H1 (cell line): ENCODE results near the gene SLFN14. TPM values are rescaled to one million over a fixed set of nuclear protein-coding genes. Genes with fewer than 3 reads are reported as not detected.

Source experiments
- CTCF ChIA-PET: fragments of 300-600 bp; sonication (Branson Sonifier 250); formaldehyde crosslinking; loops from one replicate; lab custom pipeline; 2021; ENCODE audit not compliant: partially characterized antibody; lab: Charles Lee
- POLR2A ChIA-PET: fragments of 300-600 bp; sonication (Branson Sonifier 250); formaldehyde crosslinking; loops from one replicate; lab custom pipeline; 2021; ENCODE audit warnings: inconsistent platforms; ENCODE audit not compliant: partially characterized antibody; lab: Charles Lee
- DNase-seq, 2 experiments: peaks; one replicate each; pipeline versions ENCODE4 v3.0.0 to v3.0.0-alpha.2; 2010 to 2022; ENCODE audit warnings: low spot score in 2 of 2, low read depth in 1 of 2, mixed read lengths in 1 of 2
- FAIRE-seq: peaks from 2 replicates; lab custom pipeline; 2011; peaks lifted over from hg19 to GRCh38; lab: Jason Lieb, UNC
- H2AFZ ChIP-seq: 2 replicates; pipeline ENCODE4 v1.8.1; 2012; ENCODE audit warnings: low read length, inconsistent platforms
- H2AK5ac ChIP-seq: 2 replicates; pipeline ENCODE4 v1.6.1; 2013; ENCODE audit warnings: low read depth, low read length
- H2BK120ac ChIP-seq: replicated peaks from 2 replicates; pipeline ENCODE3; 2013; ENCODE audit warnings: low read depth, low read length, inconsistent platforms
- H2BK12ac ChIP-seq: 2 replicates; pipeline ENCODE4 v1.6.1; 2013; ENCODE audit warnings: low read depth, low read length
- H2BK15ac ChIP-seq: 2 replicates; pipeline ENCODE4 v1.6.1; 2013; ENCODE audit warnings: low read length
- H2BK20ac ChIP-seq: 2 replicates; pipeline ENCODE4 v1.6.1; 2013; ENCODE audit warnings: low read length
- H2BK5ac ChIP-seq: 2 replicates; pipeline ENCODE4 v1.6.1; 2013; ENCODE audit warnings: low read depth, low read length
- H3K14ac ChIP-seq: 2 replicates; pipeline ENCODE4 v1.6.1; 2013; ENCODE audit warnings: inconsistent platforms; ENCODE audit not compliant: insufficient read length
- H3K18ac ChIP-seq: 2 replicates; pipeline ENCODE4 v1.6.1; 2013; ENCODE audit warnings: low read length; ENCODE audit errors: extremely low read depth
- H3K23ac ChIP-seq: 2 replicates; pipeline ENCODE4 v1.6.1; 2013; ENCODE audit warnings: inconsistent platforms; ENCODE audit not compliant: insufficient read length
- H3K23me2 ChIP-seq: 2 replicates; pipeline ENCODE4 v1.6.1; 2013; ENCODE audit warnings: low read depth, low read length
- H3K27ac ChIP-seq: 2 replicates; pipeline ENCODE4 v1.6.1; 2011; ENCODE audit warnings: low read depth, low read length, inconsistent platforms
- H3K27me3 ChIP-seq, 4 experiments: replicated peaks in 1 of 4; 1 replicate in 1 of 4; 2 replicates in 3 of 4; pipeline versions ENCODE4 v1.6.1 to v1.8.1; 2011 to 2013; ENCODE audit warnings: low read length in 3 of 4, mild to moderate bottlenecking in 3 of 4, inconsistent platforms in 2 of 4, mixed read lengths in 2 of 4, moderate library complexity in 1 of 4; ENCODE audit not compliant: control insufficient read depth in 3 of 4, insufficient read depth in 3 of 4; ENCODE audit errors: extremely low read depth in 1 of 4
- H3K36me3 ChIP-seq, 4 experiments: 2 replicates each; pipeline versions ENCODE4 v1.6.1 to v1.8.1; 2011 to 2013; ENCODE audit warnings: mild to moderate bottlenecking in 4 of 4, low read length in 3 of 4, moderate library complexity in 2 of 4, control low read depth in 1 of 4, inconsistent platforms in 1 of 4; ENCODE audit not compliant: insufficient read depth in 4 of 4, control insufficient read depth in 2 of 4
- H3K4ac ChIP-seq: replicated peaks from 2 replicates; pipeline ENCODE3; 2013; ENCODE audit warnings: low read length, low read depth, mixed read lengths, inconsistent platforms; ENCODE audit not compliant: insufficient read length
- H3K4me1 ChIP-seq, 4 experiments: replicated peaks in 1 of 4; 1 replicate in 1 of 4; 2 replicates in 3 of 4; pipeline versions ENCODE4 v1.6.1 to v1.8.1; 2011 to 2013; ENCODE audit warnings: low read length in 3 of 4, inconsistent platforms in 2 of 4, mixed read lengths in 1 of 4; ENCODE audit not compliant: insufficient read depth in 4 of 4, control insufficient read depth in 3 of 4
- H3K4me2 ChIP-seq, 2 experiments: 2 replicates each; pipeline versions ENCODE4 v1.6.1 to v1.8.1; 2011 to 2013; ENCODE audit warnings: low read depth in 2 of 2, low read length in 2 of 2, control low read depth in 1 of 2, inconsistent platforms in 1 of 2, mild to moderate bottlenecking in 1 of 2; ENCODE audit not compliant: insufficient read depth in 1 of 2
- H3K4me3 ChIP-seq, 4 experiments: fragments of 200-600, 300-600 bp in 1 of 4; sonication (generic), shearing (Covaris generic), sonication (Bioruptor Twin) in 1 of 4; 2 replicates each; pipeline versions ENCODE4 v1.5.1 to v1.8.1; 2011 to 2016; ENCODE audit warnings: low read length in 4 of 4, low read depth in 3 of 4, control low read depth in 2 of 4, inconsistent platforms in 2 of 4, mild to moderate bottlenecking in 2 of 4, mixed read lengths in 1 of 4, moderate library complexity in 1 of 4; ENCODE audit not compliant: insufficient read depth in 2 of 4; ENCODE audit errors: extremely low read depth in 1 of 4
- H3K56ac ChIP-seq: replicated peaks from 2 replicates; pipeline ENCODE3; 2013; ENCODE audit warnings: low read depth, mild to moderate bottlenecking, mixed read lengths, low read length, inconsistent platforms; ENCODE audit not compliant: insufficient read length
- H3K79me1 ChIP-seq: 2 replicates; pipeline ENCODE4 v1.6.1; 2013; ENCODE audit warnings: low read depth, low read length, control low read depth
- H3K79me2 ChIP-seq, 2 experiments: 2 replicates each; pipeline versions ENCODE4 v1.6.1 to v1.8.1; 2012 to 2013; ENCODE audit warnings: low read length in 2 of 2, mild to moderate bottlenecking in 2 of 2, inconsistent platforms in 1 of 2; ENCODE audit not compliant: insufficient read depth in 2 of 2, control insufficient read depth in 1 of 2
- H3K9ac ChIP-seq, 4 experiments: replicated peaks in 1 of 4; 1 replicate in 1 of 4; 2 replicates in 3 of 4; pipeline versions ENCODE4 v1.6.1 to v1.8.1; 2011 to 2013; ENCODE audit warnings: low read depth in 3 of 4, low read length in 3 of 4, control low read depth in 2 of 4, mild to moderate bottlenecking in 2 of 4, moderate library complexity in 2 of 4, inconsistent platforms in 1 of 4; ENCODE audit errors: extremely low read depth in 1 of 4
- H3K9me3 ChIP-seq, 2 experiments: 2 replicates each; pipeline versions ENCODE4 v1.6.1 to v1.8.1; 2012 to 2013; ENCODE audit warnings: mild to moderate bottlenecking in 2 of 2, moderate library complexity in 2 of 2, control low read depth in 1 of 2, inconsistent platforms in 1 of 2, low read depth in 1 of 2, low read length in 1 of 2, mixed read lengths in 1 of 2; ENCODE audit not compliant: insufficient read depth in 2 of 2
- H4K20me1 ChIP-seq, 2 experiments: replicated peaks in 1 of 2; 2 replicates each; pipeline versions ENCODE3 to v1.8.1; 2011 to 2013; ENCODE audit warnings: inconsistent platforms in 2 of 2, low read length in 2 of 2, mild to moderate bottlenecking in 1 of 2; ENCODE audit not compliant: insufficient read depth in 2 of 2, control insufficient read depth in 1 of 2
- H4K5ac ChIP-seq: 2 replicates; pipeline ENCODE4 v1.6.1; 2013; ENCODE audit warnings: low read length, low read depth, mixed read lengths, inconsistent platforms; ENCODE audit not compliant: insufficient read length
- H4K8ac ChIP-seq: 2 replicates; pipeline ENCODE4 v1.8.0; 2013; ENCODE audit warnings: mild to moderate bottlenecking, moderate library complexity, low read length, inconsistent platforms; ENCODE audit not compliant: insufficient read depth; ENCODE audit errors: extremely low read depth
- H4K91ac ChIP-seq: replicated peaks from 2 replicates; pipeline ENCODE3; 2013; ENCODE audit warnings: low read length, mixed read lengths, inconsistent platforms; ENCODE audit not compliant: insufficient read length
- NANOG ChIP-seq: IDR thresholded peaks from 2 replicates; pipeline ENCODE4 v1.6.1; 2011; ENCODE audit warnings: low read length, low read depth, mild to moderate bottlenecking, inconsistent platforms; ENCODE audit not compliant: insufficient read depth, poor library complexity, severe bottlenecking
- RBBP5 ChIP-seq: IDR thresholded peaks from 2 replicates; pipeline ENCODE4 v1.7.1; 2012; ENCODE audit warnings: low read depth, mild to moderate bottlenecking, inconsistent platforms, low read length, moderate library complexity, borderline replicate concordance
- WGBS, 2 experiments: shearing (Covaris generic) in 1 of 2; methylation state at CpG; one replicate each; pipeline versions ENCODE4 v1.1.6 to v1.1.7; 2013 to 2015; ENCODE audit warnings: low lambda C conversion rate in 2 of 2, mixed read lengths in 2 of 2, inconsistent platforms in 1 of 2, low coverage in 1 of 2, missing lambda C conversion rate in 1 of 2; ENCODE audit not compliant: insufficient replicate concordance in 2 of 2, insufficient coverage in 1 of 2, insufficient read length in 1 of 2; ENCODE audit errors: extremely low coverage in 1 of 2, missing lambda C conversion rate in 1 of 2; 5-methylcytosine and 5-hydroxymethylcytosine counted together
- polyA plus RNA-seq, 7 experiments: library from polyadenylated mRNA; depleted of rRNA in 3 of 7; stranded (reverse) in 5 of 7; unstranded in 2 of 7; fragments of >200 nt in 5 of 7; fragments of 200-250 nt in 2 of 7; gene quantifications; 1 replicate in 5 of 7; 2 replicates in 1 of 7; 4 replicates in 1 of 7; pipeline versions ENCODE4 v1.2.1 to v1.2.3, GENCODE V29; 2011 to 2013; ENCODE audit warnings: missing spikeins in 2 of 7, mixed read lengths in 2 of 7
- total RNA-seq: library from RNA; stranded (reverse); fragmentation: NEBNext Ultra II Directional; extraction: Animal tissue kit (Norgen Biotek cat#: 25700); gene quantifications from 2 replicates; pipeline ENCODE4 v1.2.1, GENCODE V29; 2021

Gene SLFN14
- total and polyA plus RNA-seq, 2 of the 8 experiments (the other 6 are each of a cell fraction or from before 2014, with no cell fraction given) = 0.03 TPM; not detected in 1

DNA sequence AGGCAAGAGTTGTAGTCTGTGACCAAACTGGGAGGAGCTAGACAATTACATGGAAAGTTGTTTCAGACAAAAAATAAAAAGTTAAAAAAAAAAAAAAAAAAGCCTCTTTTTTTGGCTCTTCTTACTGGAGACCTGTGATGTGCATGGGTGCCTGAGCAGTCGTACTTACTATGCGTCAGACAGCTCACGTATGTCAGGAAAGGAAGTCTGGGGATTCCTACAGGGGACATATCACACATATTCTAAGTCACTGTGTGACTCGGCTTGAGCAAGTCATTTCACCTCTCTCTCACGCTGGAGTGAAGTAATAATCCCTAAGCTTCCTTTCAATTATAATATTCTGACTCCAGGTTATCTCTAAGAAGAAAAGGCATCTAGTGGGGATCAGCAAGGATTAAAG, 6.0 kb downstream of the SLFN14 start:
- no peak overlapping the region for H3K56ac ChIP-seq
- no peaks in the 10 kb centered on the region for H4K20me1 ChIP-seq
- DNase-seq (no peak), FAIRE-seq (no peak)
- no peaks in the 10 kb centered on the region for H3K79me1 ChIP-seq
- 89% methylated on average over 5 of the region's 5 CpGs; no CpG with 5 or more reads in 1 of the 2 experiments for WGBS, 2 experiments
- H3K23ac ChIP-seq = no peak overlapping the region
- H3K36me3 ChIP-seq = no peaks in the 10 kb centered on the region
- TF ChIP-seq RBBP5 = no peak
- TF ChIP-seq NANOG = no peak
- no peak overlapping the region for H2BK15ac ChIP-seq
- H3K79me2 ChIP-seq = no peaks in the 10 kb centered on the region
- no peak overlapping the region for H3K18ac ChIP-seq
- no peak overlapping the region for H3K14ac ChIP-seq
- no peak overlapping the region for H2BK120ac ChIP-seq
- H3K27me3 ChIP-seq = no peaks in the 10 kb centered on the region
- H3K4ac ChIP-seq = no peak overlapping the region
- H3K9ac ChIP-seq = no peak overlapping the region
- H3K27ac ChIP-seq = no peak overlapping the region
- no peaks in the 10 kb centered on the region for H3K4me1 ChIP-seq
- no peak overlapping the region for H2BK5ac ChIP-seq
- no peak overlapping the region for H3K4me2 ChIP-seq
- no peak overlapping the region for H4K91ac ChIP-seq
- H2BK12ac ChIP-seq = no peak overlapping the region
- no peak overlapping the region for H3K4me3 ChIP-seq
- no peaks in the 10 kb centered on the region for H3K23me2 ChIP-seq
- H3K9me3 ChIP-seq = no peaks in the 10 kb centered on the region
- peak overlapping the region; percentile 93; the same call in 1 of the 2 replicates for H2AK5ac ChIP-seq
- CTCF ChIA-PET = interaction anchor here (0.8 to 1.4 kb wide), 7 partner anchors 17 to 250 kb away, joined by 3 to 6 read pairs (median 3); partner anchors contain the start of gene SLFN12L
- no peak overlapping the region for H2BK20ac ChIP-seq
- H4K8ac ChIP-seq = no peak overlapping the region
- H2AFZ ChIP-seq = no peak overlapping the region
- no peak overlapping the region for H4K5ac ChIP-seq
- POLR2A ChIA-PET = interaction anchor here (0.6 to 0.7 kb wide), 2 partner anchors 39 to 189 kb away, joined by 3 read pairs; no protein-coding TSS in a partner anchor
